ENCODE results near the gene STUB1. TPM values are rescaled to one million over a fixed set of nuclear protein-coding genes. Genes with fewer than 3 reads are reported as not detected.
"Not testable (repeated sequence)": the region's sequence is repeated elsewhere in the genome, so short reads cannot be mapped to it uniquely, and the experiment has no call there.

Gene STUB1
- total and polyA plus RNA-seq, 4 donors, result 67.4 to 169 (median 105) TPM

- Histone ChIP-seq H3K9me3 (ENCODE audit: control insufficient read depth, low read length) (no peaks in the 10 kb centered on the region), H3K4me3 (ENCODE audit: low read length in 2 of 2) (no peak overlapping the region), H3K27me3 (ENCODE audit: control insufficient read depth in 1 of 2, insufficient read depth in 2 of 2, low read length in 1 of 2) (no peaks in the 10 kb centered on the region), H3K27ac (ENCODE audit: low read depth in 1 of 2, low read length in 2 of 2) (no peak overlapping the region), H3K36me3 (ENCODE audit: control insufficient read depth in 1 of 2, insufficient read depth in 2 of 2, low read length in 1 of 2) (no peaks in the 10 kb centered on the region), H3K4me1 (ENCODE audit: control insufficient read depth in 1 of 2, insufficient read depth in 2 of 2, low read length in 2 of 2) (no peaks in the 10 kb centered on the region)
- no peak for ATAC-seq (ENCODE audit: low FRiP score)
- DNase-seq, result no peak
- WGBS, 2 donors, result 71 to 76% methylated on average over 21 of the region's 21 CpGs
- intact Hi-C loops (cut with DNase I), result loop anchor here (1.0 to 10.0 kb wide), 5 partner anchors 75 to 347 kb away; partner anchors contain the start of genes CHTF18 (in 1 of the 2), LMF1 (in 1 of the 2) and RPUSD1 (in 1 of the 2)
Observed at GRCh38 chr16:710500-711075, 30.4 kb downstream of the STUB1 start.

- 74 to 79% methylated on average over 12 of the region's 12 CpGs for WGBS, 2 donors
- no peak for DNase-seq
- intact Hi-C loops (cut with DNase I), result loop anchor here (1.0 to 10.0 kb wide), 5 partner anchors 74 to 346 kb away; partner anchors contain the start of genes CHTF18 (in 1 of the 2), LMF1 (in 1 of the 2) and RPUSD1 (in 1 of the 2)
- Histone ChIP-seq H3K4me3 (ENCODE audit: low read length in 2 of 2) (no peak overlapping the region), H3K9me3 (ENCODE audit: control insufficient read depth, low read length) (no peaks in the 10 kb centered on the region), H3K27ac (ENCODE audit: low read depth in 1 of 2, low read length in 2 of 2) (no peak overlapping the region), H3K36me3 (ENCODE audit: control insufficient read depth in 1 of 2, insufficient read depth in 2 of 2, low read length in 1 of 2) (no peaks in the 10 kb centered on the region), H3K27me3 (ENCODE audit: control insufficient read depth in 1 of 2, insufficient read depth in 2 of 2, low read length in 1 of 2) (no peaks in the 10 kb centered on the region), H3K4me1 (ENCODE audit: control insufficient read depth in 1 of 2, insufficient read depth in 2 of 2, low read length in 2 of 2) (no peaks in the 10 kb centered on the region)
- no peak for ATAC-seq (ENCODE audit: low FRiP score)
Observed at GRCh38 chr16:711084-711483, 30.9 kb downstream of the STUB1 start.

- Histone ChIP-seq H3K27ac (ENCODE audit: low read depth in 1 of 2, low read length in 2 of 2) (no peak overlapping the region), H3K4me1 (ENCODE audit: control insufficient read depth in 1 of 2, insufficient read depth in 2 of 2, low read length in 2 of 2) (no peaks in the 10 kb centered on the region), H3K36me3 (ENCODE audit: control insufficient read depth in 1 of 2, insufficient read depth in 2 of 2, low read length in 1 of 2) (no peaks in the 10 kb centered on the region), H3K4me3 (ENCODE audit: low read length in 2 of 2) (no peak overlapping the region), H3K9me3 (ENCODE audit: control insufficient read depth, low read length) (no peaks in the 10 kb centered on the region), H3K27me3 (ENCODE audit: control insufficient read depth in 1 of 2, insufficient read depth in 2 of 2, low read length in 1 of 2) (no peaks in the 10 kb centered on the region)
- ATAC-seq (ENCODE audit: low FRiP score) (peak; percentile 77), DNase-seq (peak; percentile 83 to 94)
- intact Hi-C loops (cut with DNase I), result loop anchor here (1.0 to 10.0 kb wide), 5 partner anchors 74 to 346 kb away; partner anchors contain the start of genes CHTF18 (in 1 of the 2), LMF1 (in 1 of the 2) and RPUSD1 (in 1 of the 2)
- WGBS, 2 donors, result 11 to 12% methylated on average over 25 of the region's 25 CpGs
Observed at GRCh38 chr16:711548-712320, 31.5 kb downstream of the STUB1 start.

- not testable (repeated sequence) for H3K4me1 ChIP-seq (ENCODE audit: control insufficient read depth in 1 of 2, insufficient read depth in 2 of 2, low read length in 2 of 2); H3K9me3 ChIP-seq (ENCODE audit: control insufficient read depth, low read length); H3K27me3 ChIP-seq (ENCODE audit: control insufficient read depth in 1 of 2, insufficient read depth in 2 of 2, low read length in 1 of 2); DNase-seq; ATAC-seq (ENCODE audit: low FRiP score); H3K36me3 ChIP-seq (ENCODE audit: control insufficient read depth in 1 of 2, insufficient read depth in 2 of 2, low read length in 1 of 2); H3K27ac ChIP-seq (ENCODE audit: low read depth in 1 of 2, low read length in 2 of 2); H3K4me3 ChIP-seq (ENCODE audit: low read length in 2 of 2)
- intact Hi-C loops (cut with DNase I), result loop anchor here (5.0 to 10.0 kb wide), 3 partner anchors 75 to 345 kb away; partner anchors contain the start of genes CHTF18 (in 1 of the 2), LMF1 (in 1 of the 2) and RPUSD1 (in 1 of the 2)
- WGBS, 2 donors, result 50 to 54% methylated on average over 13 of the region's 13 CpGs
Observed at GRCh38 chr16:712740-713250, 32.6 kb downstream of the STUB1 start.

GRCh38 chr16:714079-714478 is 33.9 kb downstream of the STUB1 start:
- WGBS, 2 donors, result 82 to 85% methylated on average over 11 of the region's 11 CpGs
- Histone ChIP-seq H3K36me3 (ENCODE audit: control insufficient read depth in 1 of 2, insufficient read depth in 2 of 2, low read length in 1 of 2) (no peaks in the 10 kb centered on the region), H3K4me1 (ENCODE audit: control insufficient read depth in 1 of 2, insufficient read depth in 2 of 2, low read length in 2 of 2) (no peaks in the 10 kb centered on the region), H3K27ac (ENCODE audit: low read depth in 1 of 2, low read length in 2 of 2) (no peak overlapping the region), H3K4me3 (ENCODE audit: low read length in 2 of 2) (no peak overlapping the region), H3K9me3 (ENCODE audit: control insufficient read depth, low read length) (no peaks in the 10 kb centered on the region), H3K27me3 (ENCODE audit: control insufficient read depth in 1 of 2, insufficient read depth in 2 of 2, low read length in 1 of 2) (no peaks in the 10 kb centered on the region)
- DNase-seq (no peak), ATAC-seq (ENCODE audit: low FRiP score) (no peak)
- intact Hi-C loops (cut with DNase I), result loop anchor here (5.0 to 10.0 kb wide), 3 partner anchors 73 to 343 kb away; partner anchors contain the start of genes CHTF18 (in 1 of the 2), LMF1 (in 1 of the 2) and RPUSD1 (in 1 of the 2)

GRCh38 chr16:714558-715476 is 34.6 kb downstream of the STUB1 start, which contains the start of gene METRN:
METRN (plus strand) TSS chr16:715118; CDS start chr16:715290, 172 bp downstream.
- Histone ChIP-seq H3K36me3 (ENCODE audit: control insufficient read depth in 1 of 2, insufficient read depth in 2 of 2, low read length in 1 of 2) (no peaks in the 10 kb centered on the region), H3K27me3 (ENCODE audit: control insufficient read depth in 1 of 2, insufficient read depth in 2 of 2, low read length in 1 of 2) (no peaks in the 10 kb centered on the region), H3K9me3 (ENCODE audit: control insufficient read depth, low read length) (no peaks in the 10 kb centered on the region), H3K4me3 (ENCODE audit: low read length in 2 of 2) (peak within 1 kb of the TSS; percentile 50 to 64), H3K27ac (ENCODE audit: low read depth in 1 of 2, low read length in 2 of 2) (no peak within 1 kb of the TSS), H3K4me1 (ENCODE audit: control insufficient read depth in 1 of 2, insufficient read depth in 2 of 2, low read length in 2 of 2) (no peaks in the 10 kb centered on the region)
- ATAC-seq (ENCODE audit: low FRiP score), result peak; percentile 91
- 4 to 7% methylated on average over 59 to 108 of the region's 108 CpGs for WGBS, 2 donors
- DNase-seq, result peak; percentile 94 to 98
- intact Hi-C loops (cut with DNase I), result loop anchor here (5.0 to 10.0 kb wide), 3 partner anchors 72 to 342 kb away; partner anchors contain the start of genes CHTF18 (in 1 of the 2), LMF1 (in 1 of the 2) and RPUSD1 (in 1 of the 2)

GRCh38 chr16:715477-716199 is 35.4 kb downstream of the STUB1 start:
- Histone ChIP-seq H3K27ac (ENCODE audit: low read depth in 1 of 2, low read length in 2 of 2) (no peak overlapping the region), H3K4me1 (ENCODE audit: control insufficient read depth in 1 of 2, insufficient read depth in 2 of 2, low read length in 2 of 2) (no peaks in the 10 kb centered on the region), H3K4me3 (ENCODE audit: low read length in 2 of 2) (peak overlapping the region; percentile 50 to 64), H3K9me3 (ENCODE audit: control insufficient read depth, low read length) (no peaks in the 10 kb centered on the region), H3K36me3 (ENCODE audit: control insufficient read depth in 1 of 2, insufficient read depth in 2 of 2, low read length in 1 of 2) (no peaks in the 10 kb centered on the region), H3K27me3 (ENCODE audit: control insufficient read depth in 1 of 2, insufficient read depth in 2 of 2, low read length in 1 of 2) (no peaks in the 10 kb centered on the region)
- WGBS, 2 donors, result 1 to 2% methylated on average over 36 to 74 of the region's 74 CpGs
- DNase-seq (no peak), ATAC-seq (ENCODE audit: low FRiP score) (no peak)
- intact Hi-C loops (cut with DNase I), result loop anchor here in 1 of 2 donors (10.0 kb wide), 1 partner anchor 259 kb away; the partner anchor contains the start of gene LMF1

Data from aorta (tissue), 5 donors.